Suprapubic skin (tissue), 4 donors: Measurements from ENCODE around the gene PSMA6.
"Not testable (repeated sequence)": the region's sequence is repeated elsewhere in the genome, so short reads cannot be mapped to it uniquely, and the experiment has no call there.

Experiments
- CTCF ChIP-seq, 2 donors: fragments of 200-600 bp in 1 of 2; fragments of 450-650 bp in 1 of 2; sonication (generic) in 1 of 2; IDR thresholded peaks; one replicate each; pipeline ENCODE4 v1.5.1; 2016 to 2019; ENCODE audit warnings: antibody characterized with exemption in 2 of 2, mild to moderate bottlenecking in 1 of 2, moderate library complexity in 1 of 2
- EP300 ChIP-seq: sonication (generic); formaldehyde crosslinking; IDR thresholded peaks from one replicate; pipeline ENCODE4 v1.6.1; 2017; ENCODE audit warnings: antibody characterized with exemption
- POLR2A ChIP-seq, 2 donors: fragments of 450-650 bp; IDR thresholded peaks; one replicate each; pipeline ENCODE4 v1.6.1; 2017; ENCODE audit warnings: antibody characterized with exemption in 2 of 2, mild to moderate bottlenecking in 2 of 2, moderate library complexity in 2 of 2
- POLR2AphosphoS5 ChIP-seq, 3 donors: sonication (generic); formaldehyde crosslinking; IDR thresholded peaks; one replicate each; pipeline ENCODE4 v1.6.1; 2017; ENCODE audit warnings: antibody characterized with exemption in 3 of 3

GRCh38 chr14:35348044-35348380, 55.8 kb downstream of the PSMA6 start:
- not testable (repeated sequence) for TF ChIP-seq EP300; POLR2AphosphoS5 (IDR thresholded peaks at IDR 0.05); CTCF (IDR thresholded peaks at IDR 0.05); POLR2A (IDR thresholded peaks at IDR 0.05)
